Endothelial cell of umbilical vein (primary cell): ENCODE data around the gene FOXC1. TPM values are rescaled to one million over a fixed set of nuclear protein-coding genes. Genes with fewer than 3 reads are reported as not detected.

ENCODE experiments used
- BruUV-seq: library from RNA; stranded (reverse); fragments of 400-500 nt; replicated peaks from 2 replicates; lab custom pipeline; 2021; lab: Mats Ljungman, UMichigan
- CTCF ChIA-PET: fragments of 300-600, 350-600 bp; sonication (Branson Sonifier 250); formaldehyde crosslinking; loops from one replicate; lab custom pipeline; 2021; ENCODE audit warnings: antibody characterized with exemption, inconsistent platforms; lab: Charles Lee
- POLR2A ChIA-PET: fragments of 300-600, 350-600 bp; sonication (Branson Sonifier 250); formaldehyde crosslinking; loops from one replicate; lab custom pipeline; 2021; ENCODE audit warnings: antibody characterized with exemption, inconsistent platforms; lab: Charles Lee
- DNase-seq: peaks from one replicate; pipeline ENCODE4 v3.0.0-alpha.2; 2011; ENCODE audit warnings: low read depth, low spot score
- FAIRE-seq: peaks from 2 replicates; lab custom pipeline; 2011; peaks lifted over from hg19 to GRCh38; lab: Jason Lieb, UNC
- H2AFZ ChIP-seq: 2 replicates; pipeline ENCODE4 v1.6.0; 2012; ENCODE audit warnings: low read depth, low read length, control low read depth, inconsistent platforms
- H3K27ac ChIP-seq: 2 replicates; pipeline ENCODE4 v1.5.1; 2011; ENCODE audit warnings: low read depth, mild to moderate bottlenecking, control low read depth, low read length, moderate library complexity; ENCODE audit not compliant: insufficient read depth
- H3K27me3 ChIP-seq, 2 experiments: 2 replicates each; pipeline versions ENCODE4 v1.6.0 to v1.6.1; 2011; ENCODE audit warnings: low read length in 2 of 2, mixed read lengths in 1 of 2; ENCODE audit not compliant: control insufficient read depth in 2 of 2, insufficient read depth in 2 of 2
- H3K36me3 ChIP-seq, 2 experiments: 2 replicates in 1 of 2; 3 replicates in 1 of 2; pipeline ENCODE4 v1.5.1; 2011; ENCODE audit warnings: low read length in 2 of 2, mild to moderate bottlenecking in 1 of 2, moderate library complexity in 1 of 2; ENCODE audit not compliant: control insufficient read depth in 2 of 2, insufficient read depth in 2 of 2; ENCODE audit errors: extremely low read depth in 1 of 2
- H3K4me1 ChIP-seq: 3 replicates; pipeline ENCODE4 v1.5.1; 2011; ENCODE audit warnings: mild to moderate bottlenecking, low read length; ENCODE audit not compliant: control insufficient read depth, insufficient read depth; ENCODE audit errors: extremely low read depth
- H3K4me2 ChIP-seq: 2 replicates; pipeline ENCODE4 v1.6.1; 2011; ENCODE audit warnings: low read length, control low read depth, mixed read lengths; ENCODE audit not compliant: insufficient read depth
- H3K4me3 ChIP-seq, 3 experiments: fragments of 200-600 bp in 1 of 3; sonication (generic), shearing (Covaris generic) in 1 of 3; replicated peaks in 1 of 3; 2 replicates each; pipeline ENCODE4 v1.5.1; 2011 to 2016; ENCODE audit warnings: control low read depth in 3 of 3, low read length in 3 of 3, mild to moderate bottlenecking in 2 of 3, inconsistent platforms in 1 of 3, low read depth in 1 of 3, moderate library complexity in 1 of 3; ENCODE audit not compliant: insufficient read depth in 1 of 3
- H3K79me2 ChIP-seq: 2 replicates; pipeline ENCODE4 v1.6.0; 2012; ENCODE audit warnings: low read length, inconsistent platforms; ENCODE audit not compliant: control insufficient read depth, insufficient read depth
- H3K9ac ChIP-seq: replicated peaks from 2 replicates; pipeline ENCODE3; 2011; ENCODE audit warnings: low read length, control low read depth; ENCODE audit not compliant: insufficient read depth; ENCODE audit errors: extremely low read depth
- H3K9me1 ChIP-seq: replicated peaks from 3 replicates; pipeline ENCODE4 v1.6.0; 2011; ENCODE audit warnings: mild to moderate bottlenecking, low read length; ENCODE audit not compliant: control insufficient read depth, insufficient read depth; ENCODE audit errors: extremely low read depth
- H3K9me3 ChIP-seq: replicated peaks from 2 replicates; pipeline ENCODE4 v1.5.1; 2012; ENCODE audit warnings: low read length, inconsistent platforms; ENCODE audit not compliant: control insufficient read depth, insufficient read depth
- H4K20me1 ChIP-seq: replicated peaks from 2 replicates; pipeline ENCODE3; 2011; ENCODE audit warnings: mild to moderate bottlenecking, low read length; ENCODE audit not compliant: control insufficient read depth, insufficient read depth; ENCODE audit errors: extremely low read depth
- EZH2 ChIP-seq: IDR thresholded peaks from 2 replicates; pipeline ENCODE4 v1.6.1; 2012; ENCODE audit warnings: borderline replicate concordance, low read depth, mild to moderate bottlenecking, moderate library complexity, low read length, inconsistent platforms; ENCODE audit not compliant: severe bottlenecking
- FOS ChIP-seq: IDR thresholded peaks from 2 replicates; pipeline ENCODE4 v1.6.1; 2011; ENCODE audit warnings: mild to moderate bottlenecking, low read length, moderate library complexity, borderline replicate concordance; ENCODE audit not compliant: insufficient read depth
- GATA2 ChIP-seq: IDR thresholded peaks from 2 replicates; pipeline ENCODE4 v1.7.0; 2011; ENCODE audit warnings: low read depth, mild to moderate bottlenecking, moderate library complexity, mixed read lengths, low read length; ENCODE audit not compliant: insufficient read length, insufficient read depth
- MYC ChIP-seq: IDR thresholded peaks from one replicate; pipeline ENCODE4 v1.6.1; 2011; ENCODE audit warnings: mild to moderate bottlenecking, low read depth, low read length
- POLR2A ChIP-seq: IDR thresholded peaks from 2 replicates; pipeline ENCODE4 v1.6.1; 2012; ENCODE audit warnings: low read depth, mild to moderate bottlenecking, control low read depth, low read length
- POLR2AphosphoS5 ChIP-seq: IDR thresholded peaks from 2 replicates; pipeline ENCODE4 v1.6.1; 2012; ENCODE audit warnings: low read depth, mild to moderate bottlenecking, control low read depth, low read length, moderate library complexity; ENCODE audit not compliant: insufficient read depth
- dilution Hi-C: fragments of 300-500 bp; cut with MboI; formaldehyde crosslinking; loops from one replicate; pipeline ENCODE4 v1.15.0; 2019; ENCODE audit warnings: low sequenced_read_pairs; ENCODE audit not compliant: extremely low pct_ligation_motif_present
- intact Hi-C: fragments of 100-400 bp; cut with micrococcal nuclease; formaldehyde crosslinking; loops from one replicate; pipeline ENCODE4 v1.10.0; 2022
- polyA plus RNA-seq, 4 experiments: library from polyadenylated mRNA; depleted of rRNA in 3 of 4; stranded (reverse) in 3 of 4; unstranded in 1 of 4; fragments of >200 nt; gene quantifications; 2 replicates each; pipeline versions ENCODE4 v1.2.1 to v1.2.3, GENCODE V29; 2011 to 2012; ENCODE audit warnings: missing spikeins in 1 of 4
- total RNA-seq: library from RNA; stranded (reverse); gene quantifications from 2 replicates; pipeline ENCODE4 v1.2.3, GENCODE V29; 2021
- TF ChIP-seq, protein P1 (sequence below): IDR thresholded peaks from 2 replicates; pipeline ENCODE4 v1.6.1; 2011; ENCODE audit not compliant: insufficient read depth, insufficient read length
- TF ChIP-seq, protein P2 (sequence below), 2 donors: IDR thresholded peaks; 1 replicate in 1 of 2; 2 replicates in 1 of 2; pipeline ENCODE4 v1.5.1; 2011; ENCODE audit warnings: low read length in 2 of 2, mild to moderate bottlenecking in 2 of 2, moderate library complexity in 2 of 2, control low read depth in 1 of 2, inconsistent platforms in 1 of 2, low read depth in 1 of 2; ENCODE audit not compliant: insufficient read depth in 1 of 2; ENCODE audit errors: extremely low read depth in 1 of 2

Gene FOXC1
- total and polyA plus RNA-seq, 2 donors (not counting 3 experiments of a cell fraction or from before 2014, with no cell fraction given), result 6.4 to 16.4 TPM

DNA sequence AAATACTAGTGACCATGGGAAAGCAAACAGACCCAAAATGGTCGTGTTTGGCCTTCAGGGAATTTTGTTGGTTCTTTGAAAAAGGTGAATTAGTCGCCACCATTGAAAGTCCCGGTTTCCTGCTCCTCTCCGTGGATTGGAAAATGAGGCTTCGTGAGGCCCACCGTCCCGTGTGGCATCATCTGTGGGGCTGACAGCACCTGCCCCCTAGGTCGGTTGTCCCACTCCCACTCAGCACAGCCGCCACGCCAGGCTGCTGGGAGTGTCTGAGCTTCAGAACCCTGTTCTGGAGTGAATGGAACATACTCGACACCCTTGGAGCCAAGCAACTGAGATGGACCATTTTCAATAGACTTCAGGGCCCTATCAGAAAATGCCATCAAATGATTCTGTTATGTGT, 33.0 kb upstream of the FOXC1 start:
- CTCF ChIA-PET, result no interaction called here
- no peak for FAIRE-seq
- no peak for TF ChIP-seq GATA2
- TF ChIP-seq, protein P1, sequence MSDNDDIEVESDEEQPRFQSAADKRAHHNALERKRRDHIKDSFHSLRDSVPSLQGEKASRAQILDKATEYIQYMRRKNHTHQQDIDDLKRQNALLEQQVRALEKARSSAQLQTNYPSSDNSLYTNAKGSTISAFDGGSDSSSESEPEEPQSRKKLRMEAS, result no peak
- TF ChIP-seq, protein P2, sequence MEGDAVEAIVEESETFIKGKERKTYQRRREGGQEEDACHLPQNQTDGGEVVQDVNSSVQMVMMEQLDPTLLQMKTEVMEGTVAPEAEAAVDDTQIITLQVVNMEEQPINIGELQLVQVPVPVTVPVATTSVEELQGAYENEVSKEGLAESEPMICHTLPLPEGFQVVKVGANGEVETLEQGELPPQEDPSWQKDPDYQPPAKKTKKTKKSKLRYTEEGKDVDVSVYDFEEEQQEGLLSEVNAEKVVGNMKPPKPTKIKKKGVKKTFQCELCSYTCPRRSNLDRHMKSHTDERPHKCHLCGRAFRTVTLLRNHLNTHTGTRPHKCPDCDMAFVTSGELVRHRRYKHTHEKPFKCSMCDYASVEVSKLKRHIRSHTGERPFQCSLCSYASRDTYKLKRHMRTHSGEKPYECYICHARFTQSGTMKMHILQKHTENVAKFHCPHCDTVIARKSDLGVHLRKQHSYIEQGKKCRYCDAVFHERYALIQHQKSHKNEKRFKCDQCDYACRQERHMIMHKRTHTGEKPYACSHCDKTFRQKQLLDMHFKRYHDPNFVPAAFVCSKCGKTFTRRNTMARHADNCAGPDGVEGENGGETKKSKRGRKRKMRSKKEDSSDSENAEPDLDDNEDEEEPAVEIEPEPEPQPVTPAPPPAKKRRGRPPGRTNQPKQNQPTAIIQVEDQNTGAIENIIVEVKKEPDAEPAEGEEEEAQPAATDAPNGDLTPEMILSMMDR (IDR thresholded peaks at IDR 0.05; ENCODE audit: extremely low read depth in 1 of 2, insufficient read depth in 1 of 2, low read depth in 1 of 2, low read length in 2 of 2), result no peak
- TF ChIP-seq POLR2AphosphoS5, result no peak
- no peak for TF ChIP-seq FOS
- no peak for TF ChIP-seq MYC
- no peak for TF ChIP-seq EZH2
- TF ChIP-seq POLR2A, result no peak
- dilution Hi-C loops (no loop called here), intact Hi-C loops (no loop called here)
- H3K4me2 ChIP-seq, result no peak overlapping the region
- no peak overlapping the region for H3K27ac ChIP-seq
- H3K79me2 ChIP-seq, result no peaks in the 10 kb centered on the region
- no peaks in the 10 kb centered on the region for H4K20me1 ChIP-seq
- no peaks in the 10 kb centered on the region for H3K9me3 ChIP-seq
- H3K9me1 ChIP-seq, result no peaks in the 10 kb centered on the region
- DNase-seq, result no peak
- H2AFZ ChIP-seq, result no peak overlapping the region
- H3K4me3 ChIP-seq, result no peak overlapping the region
- H3K9ac ChIP-seq, result no peak overlapping the region
- BruUV-seq, result no TSS peak
- peaks cover 1 to 3% of the 10 kb centered on the region in 2 experiments for H3K27me3 ChIP-seq
- POLR2A ChIA-PET, result no interaction called here
- no peaks in the 10 kb centered on the region for H3K36me3 ChIP-seq
- no peaks in the 10 kb centered on the region for H3K4me1 ChIP-seq
